PC-3 (cell line): Measurements from ENCODE around the gene ARFGAP1. TPM values are rescaled to one million over a fixed set of nuclear protein-coding genes. Genes with fewer than 3 reads are reported as not detected.

Source experiments
- ATAC-seq: fragments of 200-7000 bp; cut with Tn5 transposase; 2 replicates; pipeline ENCODE4 v1.9.1; 2020; ENCODE audit warnings: mild to moderate bottlenecking, moderate library complexity
- BruUV-seq: library from RNA; stranded (reverse); fragments of 400-500 nt; replicated peaks from 2 replicates; lab custom pipeline; 2021; lab: Mats Ljungman, UMichigan
- CTCF ChIA-PET: fragments of 300-600 bp; sonication (Branson Sonifier 250); formaldehyde crosslinking; loops from one replicate; lab custom pipeline; 2022; ENCODE audit warnings: antibody characterized with exemption; lab: Charles Lee
- POLR2A ChIA-PET: fragments of 300-600 bp; sonication (Branson Sonifier 250); formaldehyde crosslinking; loops from one replicate; lab custom pipeline; 2022; ENCODE audit warnings: antibody characterized with exemption; ENCODE audit not compliant: unreplicated experiment; lab: Charles Lee
- DNase-seq: peaks from one replicate; pipeline ENCODE4 v3.0.0-alpha.2; 2015
- H2AFZ ChIP-seq: fragments of 300-600 bp; sonication (generic); 2 replicates; pipeline ENCODE4 v1.6.0; 2016; ENCODE audit warnings: antibody characterized with exemption, low read length
- H3F3A ChIP-seq: fragments of 300-600 bp; sonication (generic); one replicate; pipeline ENCODE4 v1.6.0; 2017; ENCODE audit warnings: antibody characterized with exemption, low read length, control low read depth, mild to moderate bottlenecking; ENCODE audit not compliant: unreplicated experiment
- H3K27ac ChIP-seq: fragments of 300-600 bp; sonication (generic); 2 replicates; pipeline ENCODE4 v1.5.1; 2016; ENCODE audit warnings: mild to moderate bottlenecking, low read length
- H3K27me3 ChIP-seq: fragments of 300-600 bp; sonication (generic); 2 replicates; pipeline ENCODE4 v1.6.1; 2016; ENCODE audit warnings: low read length, mixed read lengths
- H3K36me3 ChIP-seq: fragments of 300-600 bp; sonication (generic); 2 replicates; pipeline ENCODE4 v1.6.1; 2016; ENCODE audit warnings: low read depth, mixed run types, low read length, mixed read lengths
- H3K4me1 ChIP-seq: fragments of 300-600 bp; sonication (generic); 2 replicates; pipeline ENCODE4 v1.5.1; 2016; ENCODE audit warnings: low read length; ENCODE audit not compliant: insufficient read depth
- H3K4me2 ChIP-seq: fragments of 300-600 bp; sonication (generic); 2 replicates; pipeline ENCODE4 v1.6.0; 2016; ENCODE audit warnings: low read length
- H3K4me3 ChIP-seq: fragments of 300-600 bp; sonication (generic); 2 replicates; pipeline ENCODE4 v1.5.1; 2016; ENCODE audit warnings: mild to moderate bottlenecking, low read length, mixed read lengths
- H3K79me2 ChIP-seq: fragments of 300-600 bp; sonication (generic); 2 replicates; pipeline ENCODE4 v1.6.1; 2017; ENCODE audit warnings: low read length, mixed read lengths
- H3K9ac ChIP-seq: fragments of 300-600 bp; sonication (generic); 2 replicates; pipeline ENCODE4 v1.6.0; 2016; ENCODE audit warnings: mild to moderate bottlenecking, low read length
- H3K9me2 ChIP-seq: fragments of 300-600 bp; sonication (generic); replicated peaks from 2 replicates; pipeline ENCODE4 v1.6.1; 2016; ENCODE audit warnings: mixed run types, low read length, mixed read lengths
- H3K9me3 ChIP-seq: fragments of 300-600 bp; sonication (generic); 2 replicates; pipeline ENCODE4 v1.6.1; 2016; ENCODE audit warnings: low read length, mixed read lengths
- H4K20me1 ChIP-seq: fragments of 300-600 bp; sonication (generic); 2 replicates; pipeline ENCODE4 v1.6.1; 2016; ENCODE audit warnings: low read length, mixed read lengths
- CTCF ChIP-seq: fragments of 300-600 bp; sonication (generic); conservative IDR thresholded peaks from 2 replicates; pipeline ENCODE4 v1.5.1; 2017; ENCODE audit warnings: antibody characterized with exemption, low read depth, mild to moderate bottlenecking, low read length
- EZH2 ChIP-seq: fragments of 300-600 bp; sonication (generic); IDR thresholded peaks from one replicate; pipeline ENCODE4 v1.6.1; 2017; ENCODE audit warnings: antibody characterized with exemption, mild to moderate bottlenecking, low read length; ENCODE audit not compliant: unreplicated experiment
- EZH2phosphoT487 ChIP-seq: fragments of 300-600 bp; sonication (generic); IDR thresholded peaks from 2 replicates; pipeline ENCODE4 v1.6.1; 2018; ENCODE audit warnings: mild to moderate bottlenecking, antibody characterized with exemption, low read length, borderline replicate concordance
- intact Hi-C: fragments of 100-400 bp; cut with micrococcal nuclease; formaldehyde crosslinking; loops from 2 replicates; pipeline ENCODE4 v1.9.0; 2023
- total RNA-seq: library from RNA; depleted of rRNA; stranded (reverse); fragments of >200 nt; gene quantifications from 2 replicates; pipeline ENCODE4 v1.2.3, GENCODE V29; 2014

Gene ARFGAP1
- total RNA-seq, 1 experiment from 2014 or later, result 75.6 TPM

- Histone ChIP-seq H3K9ac (no peak overlapping the region), H3K36me3 (peaks cover 31% of the 10 kb centered on the region; the same call in 1 of the 2 replicates), H3K9me3 (no peaks in the 10 kb centered on the region), H3K4me1 (peaks cover 8% of the 10 kb centered on the region; the same call in 1 of the 2 replicates), H3F3A (no peaks in the 10 kb centered on the region), H3K4me3 (no peak overlapping the region), H3K9me2 (no peaks in the 10 kb centered on the region), H3K27me3 (no peaks in the 10 kb centered on the region), H3K4me2 (no peak overlapping the region), H2AFZ (no peak overlapping the region), H3K27ac (no peak overlapping the region), H4K20me1 (peaks cover 27% of the 10 kb centered on the region), H3K79me2 (peaks cover 52% of the 10 kb centered on the region)
- POLR2A ChIA-PET, result no interaction called here
- no TSS peak for BruUV-seq
- DNase-seq, result no peak
- intact Hi-C loops, result no loop called here
- CTCF ChIA-PET, result no interaction called here
- no peak for TF ChIP-seq EZH2
- TF ChIP-seq EZH2phosphoT487, result no peak
- no peak for TF ChIP-seq CTCF
- ATAC-seq, result no peak
These were observed 5.1 kb downstream of the ARFGAP1 start for GRCh38 chr20:63277466-63278272.

- no peak overlapping the region for H2AFZ ChIP-seq
- no peak for DNase-seq
- no peaks in the 10 kb centered on the region for H3F3A ChIP-seq
- peaks cover 22% of the 10 kb centered on the region for H4K20me1 ChIP-seq
- intact Hi-C loops, result no loop called here
- ATAC-seq, result no peak
- peaks cover 8% of the 10 kb centered on the region; the same call in 1 of the 2 replicates for H3K4me1 ChIP-seq
- no peak for TF ChIP-seq EZH2
- TF ChIP-seq EZH2phosphoT487, result no peak
- H3K9me3 ChIP-seq, result no peaks in the 10 kb centered on the region
- POLR2A ChIA-PET, result no interaction called here
- H3K9me2 ChIP-seq, result no peaks in the 10 kb centered on the region
- H3K36me3 ChIP-seq, result peaks cover 34% of the 10 kb centered on the region; the same call in 1 of the 2 replicates
- H3K4me3 ChIP-seq, result no peak overlapping the region
- CTCF ChIA-PET, result no interaction called here
- H3K27me3 ChIP-seq, result no peaks in the 10 kb centered on the region
- H3K79me2 ChIP-seq, result peaks cover 42% of the 10 kb centered on the region
- H3K4me2 ChIP-seq, result no peak overlapping the region
- no peak overlapping the region for H3K9ac ChIP-seq
- BruUV-seq, result no TSS peak
- no peak overlapping the region for H3K27ac ChIP-seq
These were observed 6.0 kb downstream of the ARFGAP1 start for GRCh38 chr20:63278661-63279060.

GRCh38 chr20:63279931-63280330, 7.3 kb downstream of the ARFGAP1 start:
- BruUV-seq, result no TSS peak
- POLR2A ChIA-PET, result no interaction called here
- no peak for TF ChIP-seq CTCF
- TF ChIP-seq EZH2, result no peak
- TF ChIP-seq EZH2phosphoT487, result no peak
- Histone ChIP-seq H3K79me2 (peaks cover 30% of the 10 kb centered on the region), H3K4me1 (no peaks in the 10 kb centered on the region), H3K4me3 (no peak overlapping the region), H3K9me2 (no peaks in the 10 kb centered on the region), H3K4me2 (no peak overlapping the region), H4K20me1 (peaks cover 12% of the 10 kb centered on the region), H3K36me3 (peaks cover 34% of the 10 kb centered on the region; the same call in 1 of the 2 replicates), H3K9ac (no peak overlapping the region), H3K27me3 (no peaks in the 10 kb centered on the region), H3K27ac (no peak overlapping the region), H3F3A (no peaks in the 10 kb centered on the region), H2AFZ (no peak overlapping the region), H3K9me3 (no peaks in the 10 kb centered on the region)
- CTCF ChIA-PET, result no interaction called here
- DNase-seq (no peak), ATAC-seq (no peak)
- intact Hi-C loops, result no loop called here
